Activated naive CD4-positive, alpha-beta T cell (primary cell): ENCODE measurements around the gene INPP4A.
A peak's percentile ranks its signal among the peaks of the same experiment; 100 is the strongest.

Experiments used
- DNase-seq, 4 experiments: peaks; one replicate each; lab custom pipeline; 2025; lab: John Stamatoyannopoulos, UW

The INPP4A gene

DNA sequence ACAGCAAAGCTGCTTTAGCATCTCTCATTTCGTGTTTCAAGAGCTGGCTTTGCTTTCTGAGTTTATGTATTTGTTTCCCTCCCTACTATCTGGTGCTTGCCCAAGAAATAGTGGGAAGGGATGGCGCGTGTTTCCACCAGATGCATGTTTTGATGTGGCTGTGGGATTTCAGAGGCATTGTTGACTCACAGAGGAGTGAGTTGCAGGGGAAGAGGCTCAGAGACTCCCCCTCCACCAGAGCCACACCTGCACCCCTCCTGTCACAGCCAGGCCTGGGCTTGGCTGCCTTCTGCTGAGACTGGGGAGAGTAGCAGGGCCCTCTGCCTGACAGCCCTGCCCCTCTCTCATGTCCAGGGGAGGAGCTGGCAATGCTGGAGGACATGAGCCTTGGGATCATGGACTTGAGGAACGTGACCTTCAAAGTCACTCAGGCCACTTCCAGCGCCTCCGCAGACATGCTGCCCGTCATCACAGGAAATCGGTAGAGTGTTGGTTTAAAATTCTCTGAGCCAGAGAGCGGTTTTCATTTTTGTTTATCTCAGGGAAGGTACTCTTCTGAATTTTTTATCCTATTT is 120.7 kb downstream of the INPP4A start:
- no peak for DNase-seq

DNA sequence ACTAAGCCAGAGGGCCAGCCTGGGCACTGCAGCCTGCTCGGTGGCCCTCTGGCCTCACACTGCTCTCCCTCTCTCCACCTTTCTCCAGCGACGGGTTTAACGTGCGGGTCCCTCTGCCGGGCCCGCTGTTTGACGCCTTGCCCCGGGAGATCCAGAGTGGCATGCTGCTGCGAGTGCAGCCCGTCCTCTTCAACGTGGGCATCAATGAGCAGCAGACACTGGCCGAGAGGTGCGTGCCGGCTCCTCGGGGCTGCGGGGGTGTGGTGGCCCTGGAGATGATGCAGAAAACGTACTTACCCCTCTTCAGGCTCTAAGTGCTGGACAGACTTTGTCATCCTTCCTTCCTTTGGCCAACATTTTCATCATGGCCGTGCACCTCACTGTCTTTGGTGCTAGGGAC is 121.3 kb downstream of the INPP4A start:
- no peak for DNase-seq

GRCh38 chr2:98568161-98568956 is 123.7 kb downstream of the INPP4A start:
- no peak for DNase-seq

- DNase-seq = peak; percentile 64 to 78 (median 72)
These were observed 124.6 kb downstream of the INPP4A start for GRCh38 chr2:98569197-98569793.

GRCh38 chr2:98569915-98570314 is 125.3 kb downstream of the INPP4A start:
- DNase-seq = no peak

- DNase-seq = no peak
These were observed 125.7 kb downstream of the INPP4A start for GRCh38 chr2:98570356-98570755.

DNA sequence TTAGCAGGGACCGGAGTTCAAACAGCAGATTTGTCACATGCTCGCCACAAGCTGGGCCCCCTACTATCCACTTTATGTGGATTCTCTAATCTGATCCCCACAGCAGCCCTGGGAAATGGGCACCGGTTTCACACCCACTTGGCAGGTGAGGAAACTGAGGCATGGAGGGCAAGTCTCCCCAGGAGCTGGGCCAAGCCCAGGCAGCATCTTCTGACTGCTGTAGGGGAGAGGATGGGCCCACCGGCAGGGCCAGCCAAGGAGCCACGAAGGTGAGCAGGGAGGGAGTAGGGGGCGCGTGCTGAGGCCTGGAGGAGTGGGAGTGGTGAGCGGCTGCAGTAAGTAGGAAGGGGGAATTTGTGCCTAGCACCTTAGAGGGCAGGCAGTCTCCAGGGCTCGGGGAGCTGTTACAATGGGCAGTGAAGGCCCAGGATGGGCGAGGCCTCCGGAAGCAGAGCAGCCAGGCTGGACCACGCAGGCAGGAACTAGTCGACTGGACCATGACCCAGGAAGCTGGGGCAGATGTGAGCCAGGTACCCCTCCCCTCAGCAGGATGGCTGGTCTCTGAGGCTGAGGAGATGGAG is 126.6 kb downstream of the INPP4A start:
- DNase-seq = no peak

DNA sequence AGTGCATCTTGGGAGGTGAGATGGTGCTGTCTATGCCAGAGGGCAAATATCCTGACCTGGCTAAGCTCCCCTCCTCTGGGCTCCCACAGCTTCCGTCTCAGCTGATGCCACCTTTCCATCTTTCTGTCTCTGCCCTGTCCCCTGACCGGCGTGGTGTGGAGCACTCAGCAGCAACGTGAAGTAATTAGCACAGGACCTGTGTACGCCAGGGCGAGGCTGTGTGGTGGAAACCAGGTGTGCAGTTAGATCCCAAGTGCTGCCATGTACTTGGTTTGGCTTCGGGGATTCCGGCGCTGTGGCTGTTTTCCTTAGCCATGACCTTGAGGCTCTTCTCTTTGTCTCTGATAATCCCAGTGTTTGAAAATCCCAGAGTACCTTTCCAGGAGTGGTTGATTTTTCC is 127.1 kb downstream of the INPP4A start:
- DNase-seq = no peak

DNA sequence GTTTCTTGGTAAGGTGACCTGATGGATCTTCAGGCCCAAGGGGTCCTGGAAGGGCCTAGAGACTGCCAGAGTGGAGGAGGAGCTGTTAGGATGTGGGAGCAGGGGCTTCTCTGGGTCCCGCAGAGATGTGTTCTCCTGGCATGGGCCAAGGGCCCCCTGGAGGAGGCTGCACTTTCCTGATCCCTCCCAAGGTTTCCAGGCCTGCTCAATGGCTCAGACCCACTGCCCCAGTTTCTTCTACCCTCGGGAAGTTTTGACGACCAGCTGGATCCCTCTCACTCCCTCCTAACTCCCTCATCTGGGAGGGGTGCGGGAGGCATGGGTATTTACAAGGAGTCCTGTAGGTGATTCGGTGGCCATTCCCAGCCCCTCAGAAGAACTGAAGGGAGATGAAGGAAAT is 127.6 kb downstream of the INPP4A start:
- DNase-seq = no peak

DNA sequence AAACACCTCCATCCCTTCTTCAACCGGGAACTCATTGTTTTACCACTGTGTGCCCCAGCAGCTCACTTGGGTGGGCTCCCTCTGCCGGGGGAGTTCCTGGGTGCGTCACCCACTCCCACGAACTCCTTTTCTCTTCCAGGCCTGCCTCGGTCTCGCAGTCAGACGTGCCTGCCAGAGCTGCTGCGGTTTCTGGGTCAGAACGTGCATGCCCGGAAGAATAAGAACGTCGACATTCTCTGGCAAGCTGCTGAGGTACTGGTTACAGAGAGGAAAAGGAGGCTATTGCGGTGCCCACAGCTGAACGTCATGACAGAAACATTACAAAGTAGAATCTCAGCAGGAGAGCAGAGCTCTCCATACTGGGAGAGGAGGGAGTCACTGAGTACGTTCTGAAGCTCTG is 128.0 kb downstream of the INPP4A start:
- DNase-seq = no peak

DNA sequence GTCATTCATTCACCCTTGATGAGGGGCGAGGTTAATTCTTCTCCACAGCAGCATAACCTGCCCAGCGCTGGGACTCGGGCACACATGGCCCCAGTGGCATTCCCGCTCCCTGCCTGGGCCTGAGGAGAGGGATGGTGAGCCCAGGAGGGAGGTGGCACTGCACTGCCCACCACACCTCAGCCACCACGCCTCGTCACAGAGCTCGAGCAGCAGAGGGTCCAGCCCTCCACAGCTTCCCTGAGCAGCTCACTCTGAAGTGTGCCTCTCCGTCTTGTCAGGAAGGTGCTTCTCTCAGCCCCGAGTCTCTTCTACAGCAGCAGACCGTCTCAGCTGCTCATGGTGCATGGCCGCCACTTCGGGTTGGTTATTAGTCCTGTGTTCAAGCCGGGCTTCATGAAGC is 128.8 kb downstream of the INPP4A start:
- DNase-seq = no peak

DNA sequence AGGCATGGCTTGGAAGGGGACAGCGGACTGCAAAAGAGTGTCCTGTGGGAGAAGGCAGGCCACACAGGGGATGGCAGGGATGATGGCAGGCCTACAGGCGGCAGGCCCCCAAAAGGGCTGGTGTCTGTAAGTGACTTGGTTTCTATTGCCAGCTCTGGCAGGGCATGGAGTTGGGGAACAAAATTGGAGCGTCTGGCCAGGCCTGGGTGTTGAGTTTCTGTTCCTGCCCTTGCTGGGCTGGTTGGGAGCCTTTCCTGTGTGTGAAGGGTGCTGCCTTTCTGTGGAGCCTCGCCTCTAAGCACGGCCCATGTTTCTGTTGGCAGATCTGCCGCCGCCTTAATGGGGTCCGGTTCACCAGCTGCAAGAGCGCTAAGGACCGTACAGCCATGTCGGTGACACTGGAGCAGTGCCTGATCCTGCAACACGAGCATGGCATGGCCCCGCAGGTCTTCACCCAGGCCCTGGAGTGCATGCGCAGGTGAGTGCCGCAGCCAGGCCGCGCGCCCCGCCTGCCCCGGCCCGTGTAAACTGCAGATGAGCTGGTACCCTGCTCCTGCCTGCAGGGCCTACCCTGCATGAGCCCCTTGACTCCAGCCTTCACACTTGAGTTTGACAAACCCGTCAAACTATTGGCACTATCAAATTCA is 132.1 kb downstream of the INPP4A start:
- DNase-seq = no peak

GRCh38 chr2:98577313-98577712 is 132.7 kb downstream of the INPP4A start:
- no peak for DNase-seq

GRCh38 chr2:98578231-98578630 is 133.6 kb downstream of the INPP4A start:
- no peak for DNase-seq

- DNase-seq = no peak
These were observed 135.3 kb downstream of the INPP4A start for GRCh38 chr2:98579926-98580325.

- DNase-seq = no peak
These were observed 136.1 kb downstream of the INPP4A start for GRCh38 chr2:98580656-98581284.

GRCh38 chr2:98582523-98582922 is 137.9 kb downstream of the INPP4A start:
- no peak for DNase-seq

GRCh38 chr2:98583276-98583675 is 138.6 kb downstream of the INPP4A start:
- DNase-seq = no peak

DNA sequence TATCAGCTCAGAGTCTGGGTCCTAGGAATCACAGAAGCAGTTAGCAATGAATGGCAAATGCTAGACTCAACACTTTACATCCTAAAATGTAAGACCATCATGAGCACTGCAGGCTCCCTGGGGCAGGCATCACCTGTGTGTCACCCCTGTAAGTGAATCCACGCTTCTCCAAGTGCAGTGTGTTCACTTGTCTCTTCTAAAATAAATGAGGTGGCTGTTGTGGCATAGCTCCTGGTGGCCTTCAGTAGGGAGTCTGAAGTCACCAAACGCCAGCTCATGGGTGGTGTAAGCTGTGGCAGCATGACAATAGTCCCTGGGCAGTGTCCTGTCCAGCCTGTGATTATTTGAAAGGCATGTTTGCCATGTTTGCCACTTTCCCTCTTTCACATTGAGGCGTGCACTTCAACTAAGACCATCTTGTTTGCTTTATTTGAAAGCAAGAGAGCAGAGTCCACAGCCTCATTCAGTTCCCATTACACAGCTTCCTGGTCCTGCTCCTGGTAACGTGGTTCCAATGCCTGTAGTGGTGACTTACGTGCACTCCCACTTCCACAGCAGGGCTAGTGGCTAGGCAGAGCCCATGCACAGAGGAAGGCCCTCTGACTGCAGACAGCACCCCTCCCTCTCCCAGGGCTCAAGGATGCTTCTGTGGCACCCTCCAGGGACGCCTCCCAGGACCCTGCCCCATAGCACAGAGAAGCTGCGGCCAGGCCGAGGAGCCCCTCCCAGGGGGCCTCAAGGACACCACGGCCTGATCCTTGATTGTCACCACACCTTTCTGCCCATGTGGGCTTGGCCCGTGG is 139.4 kb downstream of the INPP4A start:
- no peak for DNase-seq

DNA sequence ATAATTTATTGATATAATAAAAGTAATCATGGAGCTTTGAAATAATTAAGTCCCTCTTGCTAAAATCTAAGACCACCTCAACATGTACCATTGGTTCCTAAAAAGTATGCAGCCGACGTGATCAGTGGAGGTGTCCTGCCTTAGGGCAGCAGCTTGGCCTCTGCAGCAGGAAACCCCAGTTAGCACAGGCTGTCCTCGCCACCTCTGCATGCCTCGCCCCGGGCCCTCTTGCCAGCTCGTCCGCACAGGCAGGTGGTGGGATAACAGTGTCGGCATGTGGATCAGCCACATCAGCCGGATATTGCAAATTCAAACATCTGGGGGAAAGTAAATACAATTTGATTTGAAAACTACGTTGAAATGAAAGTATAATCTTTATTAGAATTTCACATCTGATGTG is 140.7 kb downstream of the INPP4A start:
- DNase-seq = no peak

- no peak for DNase-seq
These were observed 142.0 kb downstream of the INPP4A start for GRCh38 chr2:98586551-98587140.
